ENCODE data around the gene MRPS27.

DNA sequence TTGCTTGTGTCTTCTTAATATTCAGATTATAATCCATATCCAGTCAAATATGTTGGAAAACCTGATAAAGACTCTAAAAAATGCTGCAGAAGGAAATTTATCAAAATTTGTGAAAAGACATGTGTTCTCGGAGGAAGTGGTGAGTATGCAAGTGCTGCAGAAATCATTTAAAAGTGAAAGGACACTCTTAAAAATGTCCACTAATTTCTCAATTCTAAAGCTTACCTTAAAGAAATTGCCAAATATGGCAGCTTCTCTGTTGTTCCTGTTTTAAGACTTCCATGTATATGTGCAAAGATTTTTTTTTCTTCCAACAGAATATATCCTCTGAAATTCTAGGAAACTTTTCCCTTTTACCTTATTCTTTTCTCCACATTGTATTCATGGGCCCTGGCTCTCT is 32.6 kb upstream of the MRPS27 start:
- TF ChIP-seq, protein P1, sequence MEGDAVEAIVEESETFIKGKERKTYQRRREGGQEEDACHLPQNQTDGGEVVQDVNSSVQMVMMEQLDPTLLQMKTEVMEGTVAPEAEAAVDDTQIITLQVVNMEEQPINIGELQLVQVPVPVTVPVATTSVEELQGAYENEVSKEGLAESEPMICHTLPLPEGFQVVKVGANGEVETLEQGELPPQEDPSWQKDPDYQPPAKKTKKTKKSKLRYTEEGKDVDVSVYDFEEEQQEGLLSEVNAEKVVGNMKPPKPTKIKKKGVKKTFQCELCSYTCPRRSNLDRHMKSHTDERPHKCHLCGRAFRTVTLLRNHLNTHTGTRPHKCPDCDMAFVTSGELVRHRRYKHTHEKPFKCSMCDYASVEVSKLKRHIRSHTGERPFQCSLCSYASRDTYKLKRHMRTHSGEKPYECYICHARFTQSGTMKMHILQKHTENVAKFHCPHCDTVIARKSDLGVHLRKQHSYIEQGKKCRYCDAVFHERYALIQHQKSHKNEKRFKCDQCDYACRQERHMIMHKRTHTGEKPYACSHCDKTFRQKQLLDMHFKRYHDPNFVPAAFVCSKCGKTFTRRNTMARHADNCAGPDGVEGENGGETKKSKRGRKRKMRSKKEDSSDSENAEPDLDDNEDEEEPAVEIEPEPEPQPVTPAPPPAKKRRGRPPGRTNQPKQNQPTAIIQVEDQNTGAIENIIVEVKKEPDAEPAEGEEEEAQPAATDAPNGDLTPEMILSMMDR (IDR thresholded peaks at IDR 0.05) = no peak
- TF ChIP-seq POLR2A (IDR thresholded peaks at IDR 0.05) = no peak
